ENCODE measurements around the gene QDPR.
"Not testable (repeated sequence)": the region's sequence is repeated elsewhere in the genome, so short reads cannot be mapped to it uniquely, and the experiment has no call there.

QDPR gene

DNA sequence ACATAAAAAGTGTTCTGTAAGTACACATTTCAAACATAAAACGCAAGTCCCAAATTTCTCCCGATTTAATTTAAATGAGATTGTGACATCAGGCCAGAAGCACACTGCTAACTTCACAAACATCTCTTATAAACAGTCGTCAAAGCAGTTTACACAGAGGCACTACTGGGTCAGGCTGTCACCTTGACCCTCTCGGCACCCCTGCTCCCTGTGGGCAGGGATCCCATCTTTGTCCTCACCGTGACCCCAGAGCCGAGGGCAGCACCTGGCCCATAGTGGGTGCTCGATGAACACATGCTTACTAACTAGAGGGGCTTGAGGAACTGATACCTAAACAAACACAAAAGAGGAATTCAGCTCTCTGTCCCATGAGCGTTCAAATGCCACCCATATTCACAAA is 22.2 kb downstream of the QDPR start:
- no peak for DNase-seq

DNA sequence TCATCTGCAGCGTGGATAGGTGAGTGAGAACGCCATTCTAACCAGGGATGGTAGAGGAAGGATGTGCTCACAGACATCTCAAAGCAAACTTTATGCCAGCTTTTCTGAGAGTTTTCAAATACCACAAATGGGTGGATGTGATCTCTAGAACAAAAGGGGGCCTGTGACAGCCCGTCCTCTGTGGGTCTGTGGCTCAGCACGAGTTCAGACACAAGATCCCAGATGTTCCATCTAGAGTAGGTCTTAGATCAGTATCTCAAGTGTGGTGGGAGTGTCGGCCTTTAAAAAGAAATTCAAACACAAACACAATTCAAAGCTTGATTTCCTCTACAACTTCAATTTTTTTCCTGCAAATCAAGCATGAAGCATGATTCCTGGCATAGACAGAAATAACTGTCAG is 22.8 kb downstream of the QDPR start:
- no peak for DNase-seq

DNA sequence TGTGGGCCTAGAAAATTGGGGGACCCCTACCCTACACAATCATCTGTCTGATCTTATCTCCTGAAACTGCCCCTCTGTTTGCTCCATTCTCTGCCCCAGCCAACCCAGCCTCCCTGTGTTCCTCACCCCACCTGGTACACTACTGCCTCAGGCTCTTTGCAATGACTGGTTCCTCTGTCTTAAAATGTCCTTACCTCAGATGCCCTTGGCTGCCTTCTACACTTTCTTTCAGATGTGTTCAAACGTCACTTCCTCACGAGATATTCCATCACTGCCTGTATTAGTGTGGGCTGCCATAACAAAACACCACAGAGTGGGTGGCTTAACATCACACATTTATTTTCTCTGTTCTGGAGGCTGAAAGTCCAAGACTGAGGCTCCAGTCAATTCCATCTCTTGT is 29.2 kb downstream of the QDPR start:
- DNase-seq = no peak

DNA sequence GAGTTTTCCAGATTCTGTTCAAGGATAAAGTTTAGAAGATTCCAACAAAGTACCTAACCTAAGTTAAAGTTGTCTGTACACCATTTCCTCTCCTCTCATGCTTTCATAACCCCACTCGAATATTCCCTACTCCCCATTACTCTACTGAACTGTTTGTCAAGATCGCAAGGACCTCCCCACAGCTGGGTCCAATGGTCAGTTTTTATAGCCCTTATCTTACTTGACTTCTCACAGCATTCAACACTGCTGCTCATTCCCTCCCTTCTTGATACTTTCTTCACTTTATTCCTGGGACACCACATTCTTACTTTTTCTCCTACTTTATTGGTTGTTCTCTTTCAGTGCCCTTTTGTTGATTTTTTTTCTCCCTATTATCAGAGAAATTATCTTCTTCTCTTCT is 30.9 kb downstream of the QDPR start:
- DNase-seq = no peak

DNA sequence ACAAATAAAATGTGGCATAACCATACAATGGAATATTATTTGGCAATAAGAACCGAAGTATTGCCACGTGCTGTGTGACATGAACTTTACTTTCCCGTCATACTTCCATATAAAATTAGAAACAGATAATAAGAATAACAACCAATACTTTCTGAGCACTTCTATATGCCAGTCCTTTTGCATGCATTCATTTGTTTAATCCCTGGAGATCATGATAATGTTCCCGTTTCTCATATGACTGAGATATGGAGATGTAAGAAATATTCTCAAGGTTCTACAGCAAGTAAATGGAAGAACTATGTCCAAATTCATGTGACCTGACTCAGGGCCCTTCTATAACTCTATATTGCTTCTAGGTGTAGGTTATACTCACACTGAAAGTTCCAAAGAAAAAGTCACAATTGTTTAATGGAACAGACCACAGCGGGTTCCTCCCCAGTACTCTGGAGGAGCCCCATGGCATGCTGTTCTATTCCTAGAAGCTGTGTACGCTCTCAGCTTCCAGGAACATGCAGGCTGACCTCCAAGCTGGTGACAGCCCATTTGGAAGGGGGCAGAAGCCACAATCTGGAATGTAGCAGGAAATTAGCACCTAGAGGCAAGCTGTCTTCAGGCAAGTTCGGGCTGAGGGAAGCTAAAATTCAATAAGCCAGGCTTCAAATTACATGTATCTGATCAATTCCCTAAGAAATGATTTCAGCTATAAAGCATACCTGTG is 31.5 kb downstream of the QDPR start:
- DNase-seq = no peak

DNA sequence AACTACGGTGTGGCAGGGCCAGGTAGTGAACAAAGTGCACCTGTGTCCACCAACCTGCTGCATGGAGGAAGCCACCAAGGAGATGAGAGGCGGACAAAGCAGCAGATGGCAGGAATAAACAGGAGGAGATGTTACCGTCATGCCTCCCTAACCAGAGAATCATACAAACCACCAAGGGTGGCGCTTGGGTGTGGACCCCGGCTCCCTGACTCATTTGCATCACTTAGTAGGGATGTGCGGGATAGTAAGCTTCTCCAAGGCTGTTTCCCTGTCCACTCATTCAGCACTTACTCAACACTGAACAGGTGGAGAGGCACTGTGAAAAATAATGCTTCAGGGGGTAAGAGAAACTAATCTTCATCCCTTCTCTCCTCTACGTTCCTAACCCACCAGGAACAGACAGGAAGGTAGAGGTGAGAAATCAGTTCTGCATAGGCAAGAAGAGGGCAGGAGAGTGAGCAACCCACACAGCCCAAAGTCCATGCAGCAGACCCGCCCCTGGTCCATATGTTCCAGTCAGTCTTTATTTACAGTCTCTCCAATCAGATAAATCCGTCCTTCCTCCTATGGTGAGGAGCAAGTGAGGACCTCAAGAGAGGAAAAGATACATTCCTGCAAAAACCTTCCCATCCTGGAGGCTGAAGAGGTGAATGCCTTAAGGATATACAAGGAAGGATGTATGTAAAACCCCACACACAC is 34.0 kb downstream of the QDPR start:
- no peak for DNase-seq

DNA sequence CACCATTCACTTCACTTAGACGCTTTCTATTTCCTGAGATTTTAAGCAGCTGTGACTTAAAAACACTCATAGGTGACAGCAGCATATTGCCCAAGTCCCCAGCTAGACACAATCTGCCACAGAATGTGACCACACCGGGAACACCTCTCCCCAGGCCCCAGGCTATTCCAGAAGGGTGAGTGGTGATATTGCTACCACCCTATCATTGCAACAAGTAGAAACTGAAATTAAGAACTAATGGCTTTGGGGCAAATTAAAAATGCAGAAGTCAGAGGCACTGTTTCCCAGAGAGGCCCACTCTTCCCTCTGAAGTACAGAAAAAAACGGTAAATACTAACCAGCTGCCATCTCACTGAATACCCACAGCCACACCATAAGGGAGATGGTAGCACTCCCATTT is 35.0 kb downstream of the QDPR start:
- peak; percentile 61 for DNase-seq

DNA sequence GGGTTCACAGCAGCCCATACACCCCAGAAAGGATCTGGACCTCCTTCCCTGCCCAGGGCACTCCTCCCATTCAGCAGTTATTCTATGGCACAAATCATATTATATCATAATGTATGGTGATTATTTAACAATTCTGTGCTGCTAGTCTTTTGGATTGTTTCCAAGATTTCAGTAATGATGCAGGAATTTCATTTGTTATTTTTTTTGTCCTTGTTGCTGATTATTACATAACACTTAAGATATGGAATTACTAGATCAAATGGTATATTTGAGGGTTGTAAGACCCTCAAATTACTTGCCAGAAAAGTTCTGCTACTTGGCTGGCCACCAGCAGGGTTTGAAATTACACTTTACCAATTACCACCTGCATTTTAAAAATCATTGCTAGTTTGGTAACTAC is 36.4 kb downstream of the QDPR start:
- DNase-seq = no peak

DNA sequence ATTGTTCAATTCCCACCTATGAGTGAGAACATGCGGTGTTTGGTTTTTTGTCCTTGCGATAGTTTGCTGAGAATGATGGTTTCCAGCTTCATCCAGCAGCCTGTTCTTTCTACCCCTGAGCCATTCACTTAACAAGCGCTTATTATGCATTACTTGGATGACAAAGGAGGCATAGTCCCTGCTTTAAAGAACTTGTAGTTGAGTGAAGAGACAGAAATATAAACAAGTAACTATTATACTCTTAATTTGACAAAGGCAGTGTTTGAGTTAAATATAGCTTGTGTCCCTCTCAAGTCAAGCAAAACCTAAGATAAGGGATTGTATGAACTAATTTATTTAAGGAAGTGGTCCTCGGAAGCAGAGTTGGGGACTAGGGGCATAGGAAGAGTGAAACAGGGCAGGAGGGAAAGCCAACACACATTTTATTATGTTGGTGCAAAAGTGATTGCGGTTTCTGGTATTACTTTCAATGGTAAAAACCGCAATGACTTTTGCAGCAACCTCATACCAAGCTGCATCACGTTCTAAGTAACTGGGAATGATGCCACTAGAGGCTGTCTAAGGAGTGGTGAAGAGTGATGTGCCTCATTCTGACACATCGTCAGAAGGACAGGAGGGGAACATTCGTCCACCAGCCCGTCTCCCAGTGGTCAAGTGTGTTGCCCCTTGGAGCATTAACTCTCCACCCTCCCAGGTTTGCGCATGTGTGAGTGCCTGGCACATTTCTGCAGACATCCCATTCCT is 41.8 kb downstream of the QDPR start:
- no peak for DNase-seq

DNA sequence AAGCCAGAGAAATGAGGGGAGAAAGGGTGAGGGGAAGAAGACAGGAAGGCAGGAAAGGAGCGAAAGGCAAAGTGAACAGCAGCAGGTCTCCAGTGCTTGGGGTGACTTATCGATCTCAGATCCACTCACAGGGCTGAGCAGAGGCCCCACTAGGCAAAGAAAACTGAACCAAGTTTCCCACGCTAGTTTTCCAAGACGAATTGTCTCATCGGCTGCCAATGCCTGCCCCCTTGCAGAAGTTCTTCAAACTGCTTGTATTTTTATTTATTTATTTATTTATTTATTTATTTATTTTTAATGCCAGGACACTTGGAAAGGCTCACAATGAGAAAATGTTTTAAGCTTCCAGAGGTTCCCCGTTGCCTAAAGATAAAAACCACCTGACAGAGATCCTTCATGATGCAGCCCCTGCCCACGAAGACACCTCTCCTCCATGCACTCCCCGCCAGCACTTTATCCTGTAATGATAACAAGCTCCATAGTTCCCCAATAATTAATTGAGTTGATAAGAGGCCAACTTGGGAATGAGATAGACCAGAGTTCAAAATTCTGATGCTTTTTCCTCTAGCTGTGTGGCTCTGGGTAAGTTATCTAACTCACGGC is 43.2 kb downstream of the QDPR start:
- peak; percentile 51 for DNase-seq

DNA sequence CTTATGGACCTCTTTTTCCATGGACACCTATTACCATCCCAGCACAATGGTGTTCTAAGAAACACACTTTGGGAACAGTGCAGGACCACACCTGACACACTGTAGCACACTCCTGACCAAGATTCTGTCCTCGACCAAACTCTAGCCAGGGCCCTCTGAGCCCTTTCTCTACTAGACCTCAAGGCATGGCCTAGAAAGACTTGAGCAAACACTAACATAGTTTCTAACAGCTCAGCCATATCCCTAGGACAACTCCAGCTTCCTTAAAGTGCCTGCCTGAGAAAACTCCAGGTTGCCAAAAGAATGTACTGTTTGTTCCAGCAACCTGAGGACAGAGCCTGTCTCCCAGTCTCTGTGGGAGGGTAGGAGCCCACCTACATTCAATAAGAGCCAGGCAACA is 48.3 kb downstream of the QDPR start:
- no peak for DNase-seq

DNA sequence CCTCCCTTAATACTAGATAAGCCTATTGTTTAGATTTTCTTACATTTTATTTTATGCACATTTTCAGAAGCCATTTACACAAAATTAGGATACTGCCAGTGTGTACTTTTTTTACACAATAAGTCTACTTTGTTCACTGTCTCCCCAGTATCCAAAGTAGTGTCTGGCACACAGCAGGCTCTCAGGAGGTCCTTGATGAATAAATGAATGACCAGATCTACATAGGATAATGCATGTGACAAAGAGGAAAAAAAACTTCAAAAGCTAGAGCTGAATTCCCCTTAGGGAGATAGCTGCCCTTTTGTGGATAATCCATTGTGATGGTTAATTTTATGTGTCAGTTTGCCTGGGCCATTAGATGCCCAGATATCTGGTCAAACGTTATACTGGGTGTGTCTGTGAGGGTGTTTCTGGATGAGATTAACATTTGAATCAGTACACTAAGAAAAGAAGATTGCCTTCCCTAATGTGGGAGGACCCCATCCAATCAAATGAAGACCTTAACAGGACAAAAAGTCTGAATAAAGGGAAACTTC is 61.6 kb downstream of the QDPR start:
- DNase-seq = no peak

DNA sequence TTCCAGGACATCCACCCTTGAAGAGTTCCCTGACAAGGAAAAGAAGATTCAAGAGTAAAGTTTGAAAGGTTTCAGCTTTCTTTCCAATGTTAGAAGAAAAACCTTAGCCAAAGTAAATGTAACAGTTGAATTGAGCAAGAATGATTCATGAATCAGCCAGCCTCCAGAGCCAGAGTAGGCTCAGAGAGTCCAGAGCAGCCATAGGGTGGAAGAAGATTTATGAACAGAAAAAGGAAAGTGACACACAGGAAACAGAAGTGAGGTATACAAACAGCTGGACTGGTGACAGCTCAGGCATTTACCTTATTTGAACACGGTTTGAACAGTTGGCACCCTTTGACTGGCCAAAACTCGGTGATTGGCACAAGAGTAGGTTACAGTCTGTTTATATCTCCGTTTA is 63.2 kb downstream of the QDPR start:
- peak; percentile 16 for DNase-seq

DNA sequence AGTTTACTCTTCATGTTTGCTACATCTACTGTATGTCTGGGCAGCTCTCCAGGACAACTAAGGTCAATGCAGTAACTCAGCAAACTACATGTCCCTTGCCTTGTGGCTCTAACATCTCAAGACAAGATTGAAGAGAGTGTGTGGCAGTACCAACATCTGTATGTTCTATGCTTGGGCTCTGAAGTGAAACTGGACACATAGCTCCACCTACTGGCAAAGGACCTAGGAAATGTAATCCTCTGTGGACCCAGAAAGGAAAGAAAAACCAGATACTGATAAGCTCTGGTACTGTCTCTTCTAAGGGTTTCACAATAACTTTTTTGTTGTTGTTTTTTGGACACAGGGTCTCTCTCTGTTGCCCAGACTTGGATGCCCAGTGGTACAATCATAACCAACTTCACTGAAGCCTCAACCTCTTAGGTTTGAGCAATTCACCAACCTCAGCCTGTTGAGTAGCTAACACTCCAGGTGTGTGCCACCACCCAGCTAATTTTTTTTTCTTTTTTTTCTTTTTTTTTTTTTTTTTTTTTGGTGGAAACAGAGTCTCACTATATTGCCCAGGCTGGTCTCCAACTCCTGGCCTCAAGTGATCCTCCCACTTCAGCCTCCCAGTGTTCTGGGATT is 64.1 kb downstream of the QDPR start:
- DNase-seq = peak; percentile 87

DNA sequence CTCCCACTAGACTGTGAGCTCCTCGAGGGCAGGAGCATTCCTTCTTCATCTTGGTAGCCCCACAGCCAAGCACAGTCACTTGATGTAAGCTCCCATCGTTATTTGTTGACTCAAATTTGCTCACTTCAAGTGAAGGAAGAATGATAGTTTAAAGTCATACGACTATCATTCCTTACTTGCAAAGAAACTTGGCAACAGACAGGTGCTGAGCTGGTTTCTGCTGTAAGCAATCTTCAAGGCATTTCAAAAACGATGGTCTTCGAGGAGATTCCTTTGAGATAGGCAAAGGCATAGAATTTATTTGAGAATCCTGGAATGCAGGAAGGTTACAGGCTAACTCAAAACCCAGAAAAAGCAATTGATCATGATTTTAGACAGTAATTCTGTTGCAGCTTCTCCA is 64.8 kb downstream of the QDPR start:
- DNase-seq = no peak

DNA sequence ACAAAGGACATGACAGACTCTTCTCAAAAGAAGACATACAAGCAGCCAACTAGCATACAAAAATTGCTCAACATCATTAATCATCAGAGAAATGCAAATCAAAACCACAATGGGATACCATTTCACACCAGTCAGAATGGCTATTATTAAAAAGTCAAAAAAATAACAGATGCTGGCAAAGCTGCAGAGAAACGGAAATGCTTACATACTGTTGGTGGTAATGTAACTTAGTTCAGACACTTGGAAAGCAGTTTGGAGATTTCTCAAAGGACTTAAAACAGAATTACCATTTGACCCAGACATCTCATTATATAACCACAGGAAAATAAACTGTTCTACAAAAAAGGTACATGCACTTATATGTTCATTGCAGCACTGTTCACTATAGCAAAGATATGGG is 69.4 kb downstream of the QDPR start:
- not testable (repeated sequence) for DNase-seq

DNA sequence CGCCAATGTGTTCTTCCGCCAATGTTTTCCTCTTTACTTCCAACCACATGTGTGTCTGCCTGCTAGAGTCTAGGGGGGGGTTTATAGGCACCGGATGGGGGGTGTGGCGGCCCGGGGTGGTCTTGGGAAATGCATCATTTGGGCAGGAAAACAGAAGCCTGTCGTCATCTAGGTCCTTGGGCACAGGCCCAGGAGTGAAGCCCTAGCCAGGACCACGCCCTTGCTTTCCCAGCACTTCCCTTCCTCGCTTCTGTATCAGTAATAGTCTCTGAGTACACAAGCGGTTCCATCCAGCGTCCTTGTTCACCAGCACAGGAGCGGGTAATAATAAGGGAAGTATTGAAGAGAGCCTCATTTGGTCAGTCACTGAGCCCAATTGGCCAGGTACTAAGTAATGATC is 74.5 kb downstream of the QDPR start:
- DNase-seq = no peak

DNA sequence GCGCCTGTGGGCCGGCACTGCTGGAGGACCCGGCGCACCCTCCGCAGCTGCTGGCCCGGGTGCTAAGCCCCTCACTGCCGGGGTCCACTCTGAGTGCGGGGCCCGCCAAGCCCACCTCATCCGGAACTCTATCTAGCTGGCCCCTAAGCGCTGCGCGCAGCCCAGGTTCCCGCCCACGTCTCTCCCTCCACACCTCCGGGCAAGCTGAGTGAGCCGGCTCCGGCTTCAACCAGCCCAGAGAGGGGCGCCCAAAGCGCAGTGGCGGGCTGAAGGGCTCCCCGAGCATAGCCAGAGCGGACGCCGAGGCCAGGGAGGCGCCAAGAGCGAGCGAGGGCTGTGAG is 75.2 kb downstream of the QDPR start:
- DNase-seq = no peak

Measured in hematopoietic multipotent progenitor cell treated with erythropoietin and hydrocortisone succinate and interleukin-3 and kit ligand, for 4 days (in vitro differentiated cells).